Upper lobe of left lung (tissue), 6 donors: Measurements from ENCODE around the gene RNLS. TPM values are rescaled to one million over a fixed set of nuclear protein-coding genes. Genes with fewer than 3 reads are reported as not detected.
A peak's percentile ranks its signal among the peaks of the same experiment; 100 is the strongest.

Experiments
- ATAC-seq, 2 donors: fragments of 200-7000 bp; cut with Tn5 transposase; one replicate each; pipeline ENCODE4 v1.9.1; 2022; ENCODE audit warnings: mild to moderate bottlenecking in 2 of 2, moderate library complexity in 2 of 2; ENCODE audit not compliant: low FRiP score in 2 of 2
- DNase-seq, 2 donors: peaks; one replicate each; pipeline ENCODE4 v3.0.0-alpha.2; 2019 to 2020
- H3K27ac ChIP-seq, 4 donors: fragments of 200-600 bp; sonication (generic); one replicate each; pipeline ENCODE4 v1.5.1; 2016 to 2019
- H3K27me3 ChIP-seq, 4 donors: fragments of 200-600 bp; sonication (generic); one replicate each; pipeline ENCODE4 v1.5.1; 2017 to 2019
- H3K36me3 ChIP-seq, 4 donors: fragments of 200-600 bp; sonication (generic); one replicate each; pipeline ENCODE4 v1.5.1; 2016 to 2019
- H3K4me1 ChIP-seq, 4 donors: fragments of 200-600 bp; sonication (generic); one replicate each; pipeline ENCODE4 v1.5.1; 2018 to 2019
- H3K4me3 ChIP-seq, 4 donors: fragments of 200-600 bp; sonication (generic); one replicate each; pipeline ENCODE4 v1.5.1; 2017 to 2019; ENCODE audit warnings: mild to moderate bottlenecking in 2 of 4, moderate library complexity in 1 of 4
- H3K9me3 ChIP-seq, 4 donors: fragments of 200-600 bp; sonication (generic); one replicate each; pipeline ENCODE4 v1.5.1; 2018 to 2019
- CTCF ChIP-seq, 6 experiments: fragments of 450-650 bp in 4 of 6; fragments of 200-600 bp in 2 of 6; sonication (generic) in 2 of 6; IDR thresholded peaks; one replicate each; pipeline ENCODE4 v1.5.1; 2016 to 2019; ENCODE audit warnings: antibody characterized with exemption in 6 of 6
- EP300 ChIP-seq, 4 donors: sonication (generic); formaldehyde crosslinking; IDR thresholded peaks; one replicate each; pipeline ENCODE4 v1.5.1; 2017; ENCODE audit warnings: antibody characterized with exemption in 4 of 4, control low read depth in 2 of 4
- POLR2A ChIP-seq, 4 donors: fragments of 450-650 bp; IDR thresholded peaks; one replicate each; pipeline ENCODE4 v1.5.1; 2016 to 2017; ENCODE audit warnings: antibody characterized with exemption in 4 of 4, mild to moderate bottlenecking in 2 of 4
- POLR2AphosphoS5 ChIP-seq, 2 donors: sonication (generic); formaldehyde crosslinking; IDR thresholded peaks; one replicate each; pipeline ENCODE4 v1.5.1; 2017; ENCODE audit warnings: antibody characterized with exemption in 2 of 2
- WGBS, 2 donors: methylation state at CpG; one replicate each; pipeline ENCODE4 v1.1.5; 2017 to 2018; 5-methylcytosine and 5-hydroxymethylcytosine counted together
- total RNA-seq, 6 donors: library from RNA; depleted of rRNA in 4 of 6; stranded (reverse); fragments of >200 nt in 4 of 6; gene quantifications; one replicate each; pipeline versions ENCODE4 v1.1.0 to v1.2.1, GENCODE V29; 2016 to 2021
- donor health status: DM: no; HTN: no; CAD: no; lungs with moderate emphysema.
- donor health status: DM: no; HTN: yes; CAD: no; lungs with severe emphysema.

The RNLS gene
- total RNA-seq, 6 donors from 2014 or later = 5.0 to 27.1 (median 15.0) TPM

DNA sequence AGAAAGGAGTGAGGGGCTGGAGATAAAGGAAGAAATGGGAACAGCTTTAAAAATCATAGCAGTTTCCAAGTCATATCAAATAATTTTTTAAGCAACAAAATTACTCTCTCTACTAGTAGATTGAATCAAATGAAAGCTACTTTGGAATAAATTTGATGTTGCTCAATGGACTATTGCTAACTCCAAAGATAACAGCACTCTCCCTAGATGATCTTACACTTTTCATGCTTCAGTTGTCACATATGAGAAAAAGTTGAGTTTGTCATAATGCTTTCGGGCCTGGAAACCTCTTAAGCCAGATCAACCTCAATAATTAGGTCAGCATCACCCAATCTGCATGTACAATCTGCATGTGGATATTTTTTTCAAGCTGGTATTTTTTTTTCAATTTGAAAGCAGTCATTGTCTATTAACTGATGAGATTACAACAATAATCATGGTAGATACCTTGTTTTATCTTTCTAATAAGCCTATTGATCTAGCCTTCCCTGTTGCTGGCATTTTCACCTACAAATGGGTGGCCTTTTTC is 34.7 kb upstream of the RNLS start:
- no peak for ATAC-seq

DNA sequence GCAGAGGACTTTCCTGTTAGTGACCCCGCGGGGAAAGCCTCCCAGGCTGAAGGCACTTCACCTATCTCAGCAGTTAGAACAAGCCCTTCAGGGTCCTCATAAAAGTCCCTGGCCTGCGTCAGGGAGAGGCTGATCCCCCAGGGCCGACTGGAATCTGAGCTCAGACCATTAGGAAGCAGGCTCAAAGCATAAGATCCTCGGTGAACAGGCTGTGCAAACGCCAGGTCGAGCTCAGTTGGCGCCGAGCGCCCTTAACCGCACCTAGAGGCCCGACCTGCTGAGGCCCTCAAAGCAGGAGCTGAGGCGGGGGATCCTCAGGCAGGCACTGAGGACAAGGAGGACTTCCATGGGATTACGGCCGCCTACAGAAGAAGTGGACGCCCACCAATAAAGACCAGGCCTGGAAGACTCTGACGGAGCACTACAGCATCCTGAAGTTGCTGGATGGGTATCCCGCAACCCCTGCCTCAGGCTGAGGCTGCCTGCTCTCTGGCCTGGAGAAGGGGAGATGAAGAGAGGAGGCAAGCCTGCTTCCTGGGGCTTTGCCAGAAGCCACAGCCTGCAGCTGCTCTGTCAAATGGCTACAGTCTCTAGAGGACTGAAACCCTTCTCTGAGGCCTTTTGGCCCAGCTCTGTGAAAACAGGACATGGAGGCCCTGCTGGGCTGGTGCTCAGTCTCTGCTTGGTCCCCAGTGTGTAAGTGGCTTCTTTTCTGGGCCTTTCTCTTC is 33.3 kb upstream of the RNLS start:
- WGBS, 2 donors = 83 to 86% methylated on average over 5 to 18 of the region's 18 CpGs
- Histone ChIP-seq H3K36me3 (no peaks in the 10 kb centered on the region), H3K4me3 (no peak overlapping the region), H3K9me3 (no peaks in the 10 kb centered on the region), H3K27me3 (no peaks in the 10 kb centered on the region), H3K4me1 (no peaks in the 10 kb centered on the region), H3K27ac (no peak overlapping the region)
- TF ChIP-seq POLR2A (IDR thresholded peaks at IDR 0.05) = no peak
- TF ChIP-seq POLR2AphosphoS5 (IDR thresholded peaks at IDR 0.05) = no peak
- TF ChIP-seq CTCF (IDR thresholded peaks at IDR 0.05) = no peak
- no peak for TF ChIP-seq EP300 (IDR thresholded peaks at IDR 0.05)
- peak in 1 of 2 donors; percentile 73 for DNase-seq
- ATAC-seq = no peak

More for the DNA sequence above, 34.7 kb upstream of the RNLS start:
- H3K9me3 ChIP-seq = no peaks in the 10 kb centered on the region
- H3K27me3 ChIP-seq = no peaks in the 10 kb centered on the region
- TF ChIP-seq EP300 (IDR thresholded peaks at IDR 0.05) (no peak), POLR2A (IDR thresholded peaks at IDR 0.05) (no peak), POLR2AphosphoS5 (IDR thresholded peaks at IDR 0.05) (no peak), CTCF (IDR thresholded peaks at IDR 0.05) (no peak)
- no peaks in the 10 kb centered on the region for H3K4me1 ChIP-seq
- 83 to 84% methylated on average over 1 of the region's 1 CpG for WGBS, 2 donors
- H3K27ac ChIP-seq = no peak overlapping the region
- no peak for DNase-seq
- no peaks in the 10 kb centered on the region for H3K36me3 ChIP-seq
- no peak overlapping the region for H3K4me3 ChIP-seq

DNA sequence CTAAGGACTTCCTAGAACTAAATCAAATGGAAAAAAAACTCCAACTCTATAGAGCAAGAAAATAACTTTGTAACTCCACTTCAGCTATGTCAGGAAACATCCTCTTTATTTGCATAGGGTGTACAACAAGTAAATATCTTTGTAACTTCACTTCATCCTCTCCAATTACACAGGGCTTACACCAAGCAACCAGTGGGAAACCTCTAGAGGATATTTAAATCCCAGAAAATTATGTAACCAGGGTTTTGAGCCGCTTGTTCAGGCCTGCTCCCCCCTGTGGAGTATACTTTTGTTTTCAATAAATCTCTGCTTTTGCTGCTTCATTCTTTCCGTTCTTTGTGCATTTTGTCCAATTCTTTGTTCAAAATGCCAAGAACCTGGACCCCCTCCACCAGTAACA is 25.7 kb upstream of the RNLS start:
- 82 to 88% methylated on average over 2 of the region's 2 CpGs for WGBS, 2 donors

GRCh38 chr10:88608052-88608732 is 25.1 kb upstream of the RNLS start:
- Histone ChIP-seq H3K27me3 (no peaks in the 10 kb centered on the region), H3K9me3 (no peaks in the 10 kb centered on the region), H3K4me1 (no peaks in the 10 kb centered on the region), H3K4me3 (no peak overlapping the region), H3K36me3 (no peaks in the 10 kb centered on the region), H3K27ac (no peak overlapping the region)
- TF ChIP-seq POLR2AphosphoS5 (IDR thresholded peaks at IDR 0.05) = no peak
- no peak for TF ChIP-seq CTCF (IDR thresholded peaks at IDR 0.05)
- no peak for TF ChIP-seq POLR2A (IDR thresholded peaks at IDR 0.05)
- TF ChIP-seq EP300 (IDR thresholded peaks at IDR 0.05) = no peak
- no peak for DNase-seq
- 86 to 89% methylated on average over 6 of the region's 6 CpGs for WGBS, 2 donors
- ATAC-seq = no peak

More for the DNA sequence above, 25.7 kb upstream of the RNLS start:
- ATAC-seq (no peak), DNase-seq (no peak)
- H3K27ac ChIP-seq = no peak overlapping the region
- H3K4me3 ChIP-seq = no peak overlapping the region
- no peaks in the 10 kb centered on the region for H3K36me3 ChIP-seq
- no peaks in the 10 kb centered on the region for H3K9me3 ChIP-seq
- H3K4me1 ChIP-seq = no peaks in the 10 kb centered on the region
- TF ChIP-seq POLR2AphosphoS5 (IDR thresholded peaks at IDR 0.05) = no peak
- TF ChIP-seq EP300 (IDR thresholded peaks at IDR 0.05) = no peak
- no peak for TF ChIP-seq CTCF (IDR thresholded peaks at IDR 0.05)
- TF ChIP-seq POLR2A (IDR thresholded peaks at IDR 0.05) = no peak
- H3K27me3 ChIP-seq = no peaks in the 10 kb centered on the region
